CD4-positive, alpha-beta T cell treated with Interleukin-2 at 100 ng/mL for 4 hours (primary cell): ENCODE measurements around the gene ODAD2.
"Not testable (repeated sequence)": the region's sequence is repeated elsewhere in the genome, so short reads cannot be mapped to it uniquely, and the experiment has no call there.

Experiments used
- DNase-seq: peaks from one replicate; pipeline ENCODE4 v3.0.0-alpha.2; 2020; ENCODE audit warnings: low spot score

Gene ODAD2, protein sequence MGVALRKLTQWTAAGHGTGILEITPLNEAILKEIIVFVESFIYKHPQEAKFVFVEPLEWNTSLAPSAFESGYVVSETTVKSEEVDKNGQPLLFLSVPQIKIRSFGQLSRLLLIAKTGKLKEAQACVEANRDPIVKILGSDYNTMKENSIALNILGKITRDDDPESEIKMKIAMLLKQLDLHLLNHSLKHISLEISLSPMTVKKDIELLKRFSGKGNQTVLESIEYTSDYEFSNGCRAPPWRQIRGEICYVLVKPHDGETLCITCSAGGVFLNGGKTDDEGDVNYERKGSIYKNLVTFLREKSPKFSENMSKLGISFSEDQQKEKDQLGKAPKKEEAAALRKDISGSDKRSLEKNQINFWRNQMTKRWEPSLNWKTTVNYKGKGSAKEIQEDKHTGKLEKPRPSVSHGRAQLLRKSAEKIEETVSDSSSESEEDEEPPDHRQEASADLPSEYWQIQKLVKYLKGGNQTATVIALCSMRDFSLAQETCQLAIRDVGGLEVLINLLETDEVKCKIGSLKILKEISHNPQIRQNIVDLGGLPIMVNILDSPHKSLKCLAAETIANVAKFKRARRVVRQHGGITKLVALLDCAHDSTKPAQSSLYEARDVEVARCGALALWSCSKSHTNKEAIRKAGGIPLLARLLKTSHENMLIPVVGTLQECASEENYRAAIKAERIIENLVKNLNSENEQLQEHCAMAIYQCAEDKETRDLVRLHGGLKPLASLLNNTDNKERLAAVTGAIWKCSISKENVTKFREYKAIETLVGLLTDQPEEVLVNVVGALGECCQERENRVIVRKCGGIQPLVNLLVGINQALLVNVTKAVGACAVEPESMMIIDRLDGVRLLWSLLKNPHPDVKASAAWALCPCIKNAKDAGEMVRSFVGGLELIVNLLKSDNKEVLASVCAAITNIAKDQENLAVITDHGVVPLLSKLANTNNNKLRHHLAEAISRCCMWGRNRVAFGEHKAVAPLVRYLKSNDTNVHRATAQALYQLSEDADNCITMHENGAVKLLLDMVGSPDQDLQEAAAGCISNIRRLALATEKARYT

DNA sequence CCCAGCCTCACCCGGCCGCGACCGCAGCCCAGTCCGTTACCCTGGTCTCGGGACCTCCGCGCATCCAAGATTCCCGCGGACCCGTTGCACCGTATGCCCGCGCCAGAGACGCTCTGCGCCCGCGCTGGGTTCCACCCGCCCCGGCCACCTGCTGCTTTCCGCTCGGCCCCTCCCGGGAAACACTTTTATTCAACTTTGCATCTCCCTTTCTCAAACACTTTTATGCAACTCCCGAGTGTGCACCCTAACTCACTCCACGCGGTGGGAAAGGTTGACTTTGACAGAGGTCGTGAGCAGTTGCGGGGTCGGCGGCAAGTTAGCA lies at the start of gene ODAD2:
TSS of gene ODAD2 (minus strand) at position 126 of the 322 bp plus-strand sequence. CDS start 3,937 bp downstream, outside the sequence.
- no peak for DNase-seq

DNA sequence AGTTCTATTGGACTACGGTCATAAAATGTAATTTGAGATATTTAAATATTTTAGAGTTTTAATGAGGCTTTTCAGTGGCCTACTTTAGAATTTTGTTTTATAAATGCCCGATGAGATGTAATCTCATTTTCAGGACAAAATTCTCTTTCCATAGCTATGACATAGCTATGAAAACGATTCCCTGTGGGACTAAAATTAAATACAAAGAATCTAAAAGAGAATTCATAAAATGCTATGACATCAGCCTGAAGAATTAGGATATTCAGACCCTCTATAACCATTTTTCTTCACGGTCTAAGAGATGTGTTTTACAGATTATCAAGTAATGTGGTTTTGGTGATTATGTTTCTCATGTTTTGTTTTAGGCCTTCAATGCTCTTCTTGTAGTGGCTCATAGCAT lies 48.2 kb upstream of the ODAD2 start:
- DNase-seq = no peak

DNA sequence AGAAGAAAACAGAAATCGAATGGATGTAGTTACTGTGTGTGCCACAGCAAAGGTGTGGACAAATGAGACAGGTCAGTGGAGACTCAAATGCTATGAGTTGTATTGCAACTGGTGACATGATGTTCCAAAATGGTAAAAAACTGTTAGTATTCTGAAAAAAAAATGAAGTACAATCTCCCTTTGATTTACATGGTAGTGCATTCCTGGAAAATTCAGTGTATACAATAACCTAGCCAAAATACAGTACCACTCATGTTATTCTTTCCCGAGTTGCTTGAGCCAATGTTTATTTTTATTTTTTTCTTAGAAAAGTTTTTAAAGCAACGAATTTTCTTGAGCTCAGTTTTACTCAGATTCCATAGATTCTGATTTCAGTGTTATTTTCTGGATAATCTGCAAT lies 47.7 kb upstream of the ODAD2 start:
- no peak for DNase-seq

DNA sequence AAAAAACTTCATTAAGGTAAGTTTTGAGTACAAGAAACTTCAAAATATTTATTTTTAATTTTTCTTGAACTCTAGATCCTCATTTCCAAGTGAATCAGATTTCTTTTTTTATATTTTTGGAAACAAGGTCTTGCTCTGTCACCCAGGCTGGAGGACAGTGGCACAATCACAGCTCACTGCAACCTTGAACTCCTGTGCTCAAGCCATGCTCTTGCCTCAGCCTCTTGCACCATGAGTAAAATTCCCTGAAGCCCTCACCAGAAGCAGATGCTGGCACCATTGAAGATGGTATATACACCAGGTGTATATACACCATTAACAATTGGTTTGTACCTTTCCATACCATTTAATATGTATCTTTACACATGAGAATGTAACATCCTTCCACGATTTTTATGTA lies 45.1 kb upstream of the ODAD2 start:
- DNase-seq = no peak

DNA sequence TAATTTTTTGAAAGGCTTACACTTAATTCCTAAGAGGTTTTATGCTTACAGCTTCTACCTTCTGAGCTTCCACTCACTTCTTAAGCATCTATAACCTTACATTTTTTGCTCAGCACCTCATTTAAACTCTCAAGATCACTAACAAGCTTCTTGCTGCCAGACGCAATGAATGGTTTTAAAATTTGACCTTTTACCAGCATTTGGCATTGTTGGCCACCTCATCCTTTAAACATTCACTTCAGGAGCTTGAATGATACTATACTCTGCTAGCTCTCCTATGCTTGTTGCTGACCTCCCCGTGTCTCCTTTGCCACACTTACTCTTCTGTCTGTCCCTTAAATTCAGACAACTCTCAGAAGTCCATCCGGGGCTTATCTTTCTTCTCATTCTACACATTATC lies 37.7 kb upstream of the ODAD2 start:
- no peak for DNase-seq

DNA sequence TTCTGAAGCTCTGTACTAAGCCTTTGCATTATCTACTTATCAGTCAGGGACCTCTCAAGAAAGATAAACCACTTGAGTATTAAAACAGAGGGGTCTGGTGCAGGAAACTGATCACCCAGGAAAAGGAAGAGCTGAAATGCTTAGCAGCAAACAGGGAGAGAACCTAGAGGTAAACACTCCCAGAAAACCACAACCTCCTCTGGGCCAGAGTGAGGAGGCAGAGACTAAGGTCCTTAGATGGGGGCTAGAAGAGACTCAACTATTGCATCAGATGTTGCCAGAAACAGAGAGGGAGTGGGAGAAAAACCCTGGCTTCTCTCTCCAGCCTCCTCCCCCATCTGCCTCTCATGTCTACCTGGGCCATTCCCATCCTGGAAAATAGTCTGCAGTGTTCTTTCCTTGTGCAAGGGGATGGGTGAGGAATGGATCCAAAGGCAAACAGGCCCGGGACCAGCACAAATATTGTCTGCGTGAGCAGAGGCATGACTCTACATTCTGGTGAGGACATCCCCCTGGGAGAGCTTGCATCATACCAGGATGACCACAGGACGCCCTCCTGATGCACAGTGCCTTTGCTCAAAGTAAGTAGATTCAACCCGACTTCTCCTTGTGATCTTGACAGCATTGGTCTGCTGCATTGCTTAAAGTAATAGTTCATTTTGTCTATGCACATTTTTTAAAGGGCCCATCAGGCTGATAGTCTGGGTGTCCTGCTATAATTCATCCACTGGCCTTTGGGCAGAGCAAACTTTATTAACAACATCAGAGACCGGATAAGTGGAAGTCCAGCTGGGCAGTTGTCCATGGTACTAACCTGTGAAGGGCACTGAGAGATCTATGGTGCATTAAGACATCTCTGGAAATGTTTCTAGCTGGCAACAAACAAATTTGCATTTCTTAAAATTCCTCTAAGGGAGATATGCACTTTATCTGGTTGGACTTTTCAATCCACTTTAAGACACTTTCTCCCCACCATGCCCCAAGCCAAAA lies 22.4 kb upstream of the ODAD2 start:
- DNase-seq = no peak

DNA sequence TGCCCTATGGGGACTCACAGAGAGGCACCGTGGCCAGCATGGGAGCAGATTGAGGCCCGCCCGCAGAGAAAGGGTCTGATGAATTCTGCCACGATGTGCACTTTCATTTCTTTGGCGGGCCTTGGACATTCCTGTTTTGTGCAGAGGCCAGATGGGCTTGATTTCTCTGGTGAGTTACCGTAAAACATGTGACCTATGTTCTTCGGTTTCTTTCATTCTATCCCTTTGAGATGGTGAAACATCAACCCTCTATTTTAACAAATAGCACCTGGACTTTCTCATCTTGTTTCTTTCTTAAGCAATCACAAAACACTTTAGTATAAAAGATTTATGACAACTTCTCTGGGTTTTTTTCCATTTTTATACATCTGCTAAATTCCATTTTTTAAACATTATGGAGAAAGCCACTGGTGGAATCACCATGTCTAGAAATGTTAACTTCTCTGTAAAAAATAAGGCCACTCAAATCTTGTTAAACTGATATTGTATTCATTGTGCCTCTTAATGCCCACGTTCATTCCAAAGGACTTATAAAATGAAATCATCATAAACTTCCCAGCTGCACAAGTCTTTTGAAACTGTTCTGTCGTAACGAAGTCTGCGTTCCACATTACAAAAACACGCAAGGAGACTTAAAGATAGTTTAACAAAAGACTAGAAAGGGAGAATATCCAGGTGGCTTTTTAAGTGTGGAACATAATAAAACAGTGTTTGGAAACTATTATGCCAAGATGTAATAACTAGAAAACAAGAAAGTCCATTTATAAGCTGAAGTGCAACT lies 21.4 kb upstream of the ODAD2 start:
- no peak for DNase-seq

DNA sequence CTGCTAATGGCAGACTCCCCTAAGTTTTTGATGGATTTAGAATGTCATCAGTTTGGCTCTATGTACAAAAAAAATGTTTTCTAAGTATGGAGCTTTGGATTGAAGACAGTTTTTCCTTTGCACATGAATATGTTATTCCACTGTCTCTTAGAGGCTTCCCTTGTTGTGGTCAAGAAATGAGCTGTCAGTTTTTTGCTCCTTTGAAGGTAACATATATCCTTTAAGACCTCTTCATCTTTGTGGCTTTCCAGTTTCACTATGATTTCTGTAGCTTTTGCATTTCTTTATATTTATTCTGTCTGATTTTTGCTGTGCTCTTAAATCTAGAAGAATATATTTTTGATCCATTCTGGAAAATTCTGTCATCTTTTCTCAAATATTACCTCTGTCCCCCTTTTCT lies 15.8 kb upstream of the ODAD2 start:
- no peak for DNase-seq

DNA sequence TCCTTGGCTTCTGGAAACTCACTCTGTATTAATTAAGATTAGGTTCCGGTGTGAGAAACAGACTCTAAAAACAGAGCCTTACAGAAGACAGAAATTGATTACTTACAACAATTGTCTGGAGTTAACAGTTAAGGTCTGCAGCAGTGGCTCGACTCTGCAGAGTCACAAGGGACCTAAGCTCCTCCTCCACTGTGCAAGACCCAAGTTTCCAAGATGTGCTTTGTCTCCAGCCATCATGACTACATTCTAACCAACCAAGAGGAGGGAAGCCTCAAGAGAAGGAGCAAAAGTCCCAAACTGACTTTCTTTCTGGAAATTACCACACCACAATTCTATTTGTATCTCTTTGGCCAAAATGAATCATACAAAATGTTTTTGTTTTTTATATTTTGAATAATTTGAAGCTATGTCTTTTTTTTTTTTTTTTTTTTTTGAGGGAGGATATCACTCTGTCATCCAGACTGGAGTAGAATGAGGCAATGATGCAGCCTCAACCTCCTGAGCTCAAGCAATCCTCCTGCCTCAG lies 14.2 kb upstream of the ODAD2 start:
- no peak for DNase-seq

DNA sequence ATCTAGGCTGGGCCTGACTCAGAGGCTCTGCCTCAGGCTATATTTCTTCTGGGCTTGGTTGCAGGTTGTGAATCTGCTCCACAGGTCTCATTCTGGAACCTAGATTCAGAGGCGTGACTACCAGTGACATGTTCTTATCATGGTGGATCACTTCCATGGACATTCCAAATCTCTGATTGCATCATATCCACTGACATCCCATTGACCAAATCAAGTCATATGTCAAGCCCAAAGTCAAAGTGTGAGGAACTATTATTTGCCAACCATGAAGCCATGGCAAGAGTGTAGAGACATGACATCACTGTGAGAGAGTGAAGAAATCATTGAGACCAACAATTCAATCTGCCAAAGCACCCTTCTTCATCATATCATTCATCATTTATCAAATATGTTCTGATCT lies 11.9 kb upstream of the ODAD2 start:
- DNase-seq = no peak

DNA sequence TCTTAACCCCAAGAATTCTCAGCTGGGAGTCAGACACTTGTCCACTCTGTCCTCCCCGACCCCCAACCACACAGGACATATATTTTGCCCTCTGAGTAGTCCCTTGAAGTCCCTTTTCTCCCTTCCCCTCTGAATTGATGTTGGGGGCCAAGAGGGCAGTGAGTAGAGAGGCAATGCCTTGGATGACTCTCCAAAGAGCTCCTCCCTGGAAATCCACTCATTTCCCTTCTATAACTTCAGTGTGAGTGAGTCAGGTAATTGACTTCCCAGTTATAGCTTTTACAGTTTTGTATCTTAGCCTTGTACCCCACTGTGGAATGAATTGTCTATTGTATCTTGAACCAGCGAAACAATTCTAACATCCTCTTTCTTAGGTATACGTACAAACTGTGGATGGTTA lies 9.2 kb upstream of the ODAD2 start:
- no peak for DNase-seq

DNA sequence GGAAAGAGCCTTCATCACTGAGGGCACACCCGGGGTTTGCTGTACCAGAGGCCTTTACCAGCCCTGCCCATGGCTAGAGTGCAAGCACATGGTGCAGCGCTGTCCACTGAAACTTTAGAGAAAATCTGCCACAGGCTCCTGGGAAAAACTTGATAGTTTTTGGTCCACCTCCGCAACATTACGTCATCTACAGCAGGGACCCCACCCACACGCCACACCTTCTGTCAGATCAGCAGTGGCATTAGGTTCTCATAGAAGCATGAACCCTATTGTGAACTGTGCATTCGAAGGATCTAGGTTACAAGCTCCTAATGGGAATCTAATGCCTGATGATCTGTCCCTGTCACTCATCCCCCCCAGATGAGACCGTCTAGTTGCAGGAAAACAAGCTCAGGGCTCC lies 2.5 kb upstream of the ODAD2 start:
- no peak for DNase-seq

DNA sequence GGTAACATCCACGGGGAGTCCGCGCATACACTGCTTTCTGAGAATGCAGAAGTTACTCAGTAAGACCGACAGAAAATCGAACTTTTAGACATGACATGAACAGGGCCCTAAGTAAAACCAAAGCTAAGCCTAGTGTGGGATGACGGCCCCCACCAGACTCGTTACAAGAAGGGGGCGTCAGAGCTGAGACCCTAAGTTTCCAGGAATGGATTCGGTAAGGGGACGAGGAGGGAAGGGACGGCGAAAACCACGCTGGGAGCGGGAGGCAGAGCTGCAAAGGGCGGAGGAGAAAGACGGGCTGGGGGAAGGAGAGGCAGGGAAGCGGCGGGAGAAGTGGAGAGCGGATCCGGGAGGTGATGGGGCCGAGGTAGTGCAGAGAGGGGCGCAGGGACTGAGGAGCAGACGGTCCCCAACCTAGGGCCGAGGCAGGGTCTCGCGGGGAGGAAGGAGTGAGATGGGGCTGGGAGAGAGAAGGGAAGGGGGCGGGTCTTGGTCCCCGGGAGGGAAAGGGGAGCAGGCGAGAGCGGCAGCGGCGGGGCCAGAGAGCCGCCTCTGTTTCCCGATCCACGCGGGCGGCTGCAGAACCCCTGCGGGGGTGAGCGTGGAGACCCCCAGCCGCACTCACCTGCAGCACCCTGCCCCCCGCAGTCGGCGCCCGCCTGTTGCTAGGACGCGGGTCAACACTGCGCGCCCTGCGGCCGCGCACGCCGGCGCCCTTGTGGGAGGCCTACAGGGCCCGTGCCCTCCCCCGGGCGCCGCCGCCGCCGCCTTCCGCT lies 513 bp downstream of the ODAD2 start:
- no peak for DNase-seq

DNA sequence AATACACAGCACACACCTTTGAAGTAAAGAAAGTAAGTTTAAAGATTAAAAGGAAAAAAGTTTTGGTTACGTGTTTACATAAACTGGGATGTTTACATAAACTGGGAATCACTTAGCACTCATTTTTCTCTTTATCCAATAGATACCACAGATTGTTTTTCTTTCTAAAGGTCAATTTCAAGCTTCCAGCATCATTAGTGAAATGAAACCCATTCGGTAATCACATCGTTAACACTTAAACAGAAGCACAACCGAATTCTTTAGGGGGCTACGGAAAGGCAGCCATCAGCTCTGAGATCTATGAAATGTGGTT lies 1.1 kb downstream of the ODAD2 start:
- DNase-seq = no peak

DNA sequence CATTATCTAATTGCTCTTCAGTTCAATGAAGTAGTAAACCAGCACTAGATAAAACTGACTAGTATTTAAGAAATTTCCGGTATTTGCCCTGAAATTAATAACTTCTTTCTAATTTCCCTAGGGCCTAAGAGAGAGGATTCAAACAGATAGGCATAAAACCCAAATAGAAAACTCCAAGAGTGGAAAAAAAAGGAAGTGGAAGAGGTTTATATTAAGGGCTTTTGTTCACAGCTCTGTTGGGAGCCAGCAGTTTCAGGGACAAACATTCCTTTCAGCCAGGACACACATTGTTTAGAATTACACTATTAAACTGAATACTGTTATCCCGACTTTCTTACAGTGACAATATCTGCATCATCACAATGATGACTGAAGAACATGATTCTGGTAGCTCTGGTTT lies 3.6 kb downstream of the ODAD2 start:
- DNase-seq = no peak

DNA sequence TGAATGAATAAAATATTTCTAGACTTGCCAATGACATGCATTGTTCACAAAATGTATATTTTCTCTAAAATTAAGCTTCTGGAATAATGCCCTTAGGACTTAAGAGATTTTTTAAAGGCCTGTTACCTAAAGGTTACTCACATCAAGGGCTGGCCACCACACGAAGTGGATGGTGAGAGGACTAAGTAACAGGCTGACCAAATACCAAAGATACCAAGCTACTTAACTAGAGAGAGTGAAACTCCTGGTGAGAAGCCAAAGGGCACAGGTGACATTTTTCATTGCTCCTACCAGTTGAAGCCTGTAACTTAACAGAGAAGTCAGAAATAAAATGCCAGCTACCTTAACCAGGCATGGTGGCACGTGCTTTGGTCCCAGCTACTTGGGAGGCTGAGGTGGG lies 9.5 kb downstream of the ODAD2 start:
- DNase-seq = not testable (repeated sequence)

DNA sequence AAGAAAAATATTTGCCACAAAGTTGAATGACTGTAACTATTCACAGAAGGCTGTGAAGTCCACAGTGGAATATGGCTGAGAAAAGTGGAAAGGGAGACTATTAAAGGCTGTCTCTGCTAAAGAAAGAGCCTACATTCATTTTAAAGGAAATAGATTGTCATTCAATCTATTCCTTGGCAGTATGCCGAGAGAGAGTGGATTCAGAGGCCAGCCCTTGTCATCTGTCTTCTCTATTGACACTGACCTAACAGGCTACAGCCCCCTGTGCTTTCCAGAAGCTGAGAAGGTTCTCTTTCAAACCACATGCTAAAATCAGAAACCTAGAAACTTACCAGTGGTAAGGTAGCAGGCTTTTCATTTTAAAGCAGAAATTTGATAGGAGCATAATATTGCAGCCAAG lies 12.1 kb downstream of the ODAD2 start:
- DNase-seq = no peak

DNA sequence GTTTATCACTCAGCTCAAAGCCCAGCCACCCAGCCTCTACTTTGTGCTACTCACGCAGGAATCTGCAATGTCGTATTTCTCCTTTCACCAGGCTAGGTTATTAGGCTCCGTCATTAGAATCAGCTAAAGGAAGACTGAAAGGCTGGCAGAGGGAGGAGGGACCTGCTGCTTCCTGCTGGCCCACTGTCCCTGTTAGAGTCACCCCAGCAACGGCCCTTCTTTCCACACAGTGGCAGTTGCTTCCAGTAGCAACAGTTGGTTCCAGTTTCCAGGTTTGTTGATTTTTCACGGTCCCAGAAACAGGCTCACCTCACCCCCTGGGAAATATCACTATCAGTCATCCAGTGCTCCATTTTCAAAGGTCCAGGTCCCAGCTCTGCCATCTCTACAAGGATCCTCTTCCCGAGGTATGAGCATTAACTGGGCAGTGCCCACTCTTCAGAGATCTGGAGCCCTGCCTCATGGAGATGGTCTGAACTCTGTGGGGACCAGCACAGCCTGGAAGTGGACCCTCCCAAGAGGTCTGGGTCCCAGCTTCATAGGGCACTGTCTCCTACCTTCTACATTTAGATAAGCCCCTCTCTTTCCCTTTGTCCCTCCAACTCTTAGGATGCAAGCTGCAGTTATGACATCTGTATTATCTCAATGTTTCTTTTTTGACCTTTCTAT lies 15.9 kb downstream of the ODAD2 start:
- DNase-seq = no peak

DNA sequence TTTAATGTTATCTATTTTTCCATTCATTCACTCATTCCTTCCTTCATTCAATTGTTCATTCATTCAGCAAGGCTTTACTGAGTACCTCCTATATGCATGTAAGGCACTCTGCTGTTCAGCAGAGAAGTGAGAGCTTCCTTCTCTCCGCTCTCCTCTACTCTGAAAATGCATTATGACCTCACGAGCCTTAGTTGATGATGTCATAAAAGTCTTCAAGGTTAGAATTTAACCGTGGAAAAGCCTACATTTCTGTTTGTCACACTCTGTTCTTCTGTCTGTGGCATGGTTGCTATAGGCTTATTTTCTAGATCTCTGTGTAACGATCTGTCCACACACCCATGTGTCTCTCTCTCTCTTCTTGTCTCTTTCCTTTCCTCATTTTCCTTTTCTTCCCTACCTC lies 17.1 kb downstream of the ODAD2 start:
- no peak for DNase-seq

DNA sequence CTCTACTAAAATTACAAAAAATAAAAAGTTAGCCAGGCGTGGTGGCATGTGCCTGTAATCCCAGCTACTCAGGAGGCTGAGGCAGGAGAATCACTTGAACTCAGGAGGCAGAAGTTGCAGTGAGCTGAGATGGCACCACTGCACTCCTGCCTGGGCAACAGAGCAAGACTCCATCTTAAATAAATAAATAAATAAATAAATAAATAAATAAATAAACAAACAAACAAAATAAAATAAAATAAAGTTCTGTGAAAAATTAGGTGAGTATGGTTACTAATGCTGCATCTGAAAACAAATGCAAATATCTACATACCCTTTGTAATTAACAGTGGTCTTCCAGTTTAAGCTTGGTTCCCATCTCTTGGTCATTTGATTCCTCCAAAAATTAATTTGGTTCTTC lies 28.1 kb downstream of the ODAD2 start:
- not testable (repeated sequence) for DNase-seq
